Adrenal gland (tissue), 5 donors: Measurements from ENCODE around the gene CMIP.

Experiments used
- CTCF ChIP-seq, 6 experiments: fragments of 450-650 bp in 4 of 6; fragments of 200-600 bp in 2 of 6; sonication (generic) in 1 of 6; IDR thresholded peaks; 1 replicate in 5 of 6; 2 replicates in 1 of 6; pipeline versions ENCODE4 v1.5.1 to v1.8.0; 2016 to 2021; ENCODE audit warnings: antibody characterized with exemption in 6 of 6, mild to moderate bottlenecking in 2 of 6, moderate library complexity in 1 of 6
- POLR2A ChIP-seq, 2 donors: fragments of 450-650 bp; IDR thresholded peaks; one replicate each; pipeline ENCODE4 v1.6.1; 2017; ENCODE audit warnings: antibody characterized with exemption in 2 of 2, mild to moderate bottlenecking in 2 of 2, moderate library complexity in 1 of 2
- donor health status: DM: no; HTN: no; CAD: no.

GRCh38 chr16:81548876-81549546, 104.4 kb downstream of the CMIP start:
- TF ChIP-seq CTCF (IDR thresholded peaks at IDR 0.05) (no peak), POLR2A (IDR thresholded peaks at IDR 0.05) (no peak)
